Measurements from ENCODE around the gene TENT5C. TPM values are rescaled to one million over a fixed set of nuclear protein-coding genes. Genes with fewer than 3 reads are reported as not detected.

The TENT5C gene
- total RNA-seq, 1 donor from 2014 or later, result 4.9 TPM

DNA sequence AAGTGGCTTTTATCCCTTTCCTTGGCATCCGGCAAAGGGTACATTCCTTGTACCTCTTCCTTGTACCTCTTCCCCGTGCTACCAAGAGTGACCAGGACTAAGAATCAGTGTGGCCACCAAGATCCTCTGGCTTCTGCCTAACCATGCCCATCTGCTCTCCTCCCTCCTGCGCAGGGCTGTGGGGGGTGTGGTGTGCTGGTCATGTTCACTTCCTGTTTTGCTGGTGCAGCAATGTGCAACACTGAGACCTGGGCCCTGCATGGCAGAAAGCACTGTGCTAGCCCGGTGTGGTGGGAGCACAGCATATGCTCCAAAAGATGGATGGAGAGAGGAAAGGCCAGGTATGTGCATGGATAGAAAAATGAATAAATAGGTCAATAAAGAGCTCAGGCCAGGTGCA lies 33.3 kb upstream of the TENT5C start:
- DNase-seq (ENCODE audit: low spot score in 2 of 2) (no peak), FAIRE-seq (no peak)

DNA sequence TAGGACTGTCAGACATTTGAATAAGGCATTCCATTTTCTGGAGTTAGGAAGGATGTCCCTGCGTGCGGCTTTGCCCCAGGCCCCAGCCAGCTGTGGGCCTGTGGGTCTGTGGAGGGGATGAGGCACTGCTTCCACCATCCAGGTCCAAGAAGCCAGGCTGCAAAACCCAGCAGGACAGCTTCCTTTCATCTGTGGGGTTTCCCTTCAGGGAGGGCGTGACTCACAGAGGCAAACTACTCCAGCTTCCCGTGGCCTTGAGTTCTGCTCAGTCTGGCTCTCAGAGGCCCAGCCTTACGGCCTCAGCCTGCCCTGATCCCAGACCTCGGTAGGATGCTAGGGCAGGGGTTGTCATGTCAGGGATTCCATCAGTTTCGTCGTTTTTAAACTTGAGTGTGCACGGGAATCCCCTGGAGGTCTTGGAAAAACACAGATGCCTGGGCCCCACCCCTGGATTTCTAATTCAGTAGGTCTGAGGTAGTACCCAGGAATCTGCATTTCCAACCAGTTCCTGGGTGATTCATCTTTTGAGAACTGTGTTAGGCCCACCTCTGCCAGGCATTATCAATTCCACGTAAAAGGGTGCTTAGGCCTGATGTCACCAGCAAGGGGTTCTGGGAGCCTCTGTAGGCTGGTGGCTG lies 32.3 kb upstream of the TENT5C start:
- no peak for DNase-seq (ENCODE audit: low spot score in 2 of 2)
- FAIRE-seq, result no peak

DNA sequence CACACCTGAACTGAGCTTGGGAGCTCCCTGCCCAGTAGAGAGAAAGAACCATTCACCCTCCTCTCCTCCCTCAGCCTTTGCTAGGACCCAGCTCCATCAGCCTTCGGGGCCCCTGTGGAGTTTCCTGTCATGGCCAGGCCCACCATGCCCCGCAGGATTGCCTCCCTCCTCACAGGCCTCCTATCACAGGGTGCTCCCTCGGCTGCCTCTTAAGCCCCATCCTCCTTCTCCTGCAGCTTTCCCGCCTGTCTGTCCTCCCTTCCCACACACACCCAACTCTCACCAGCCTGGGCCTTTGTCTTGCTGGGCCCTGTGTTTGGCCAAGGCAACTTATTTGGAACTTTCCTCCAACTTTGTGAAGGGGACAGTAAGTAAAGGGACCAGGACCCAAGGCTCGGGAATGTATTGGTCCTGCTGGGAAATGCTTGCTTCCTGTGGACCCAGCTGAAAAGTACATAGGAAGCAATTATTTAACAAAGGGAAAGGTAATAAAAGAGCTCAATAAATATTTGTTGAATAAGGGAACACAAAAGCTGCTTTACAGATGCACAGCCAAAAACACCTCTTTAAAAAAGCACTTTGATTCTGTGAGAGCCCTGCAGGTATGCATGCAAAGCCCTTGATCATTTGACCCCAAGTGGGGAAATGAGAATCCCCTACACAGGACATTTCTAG lies 31.6 kb upstream of the TENT5C start:
- FAIRE-seq (no peak), DNase-seq (ENCODE audit: low spot score in 2 of 2) (no peak)

DNA sequence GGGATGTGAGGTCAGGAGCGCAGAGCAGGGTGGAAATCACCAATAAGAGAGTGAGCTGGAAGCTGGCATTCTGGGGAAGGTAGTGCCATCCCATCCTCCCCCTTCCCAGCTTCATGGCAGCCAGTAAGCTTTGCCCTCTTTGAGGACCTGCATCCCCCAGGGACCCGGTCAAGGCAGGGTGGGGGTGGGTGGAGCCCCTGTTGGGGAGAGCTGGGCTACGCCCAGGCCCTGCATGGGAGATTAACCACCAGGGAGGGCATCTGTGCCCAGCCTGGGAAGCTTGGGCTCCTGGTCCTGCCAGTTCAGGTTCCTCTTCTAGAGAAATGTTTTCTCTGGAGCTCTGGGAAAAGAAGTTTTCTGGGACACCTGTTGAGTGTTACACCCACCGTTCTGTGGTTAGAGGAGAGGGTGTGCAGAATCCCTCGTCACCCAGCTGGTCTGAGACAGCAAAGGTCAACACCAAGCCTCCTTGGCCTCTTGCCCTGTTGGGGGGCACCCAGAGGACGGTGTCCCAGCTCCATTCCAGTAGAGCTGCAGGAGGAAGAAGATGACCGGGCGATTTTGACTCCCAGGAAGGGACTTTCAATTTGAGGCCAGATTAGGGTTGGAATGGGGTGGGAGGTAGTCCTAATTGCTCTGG lies 30.1 kb upstream of the TENT5C start:
- FAIRE-seq (no peak), DNase-seq (ENCODE audit: low spot score in 2 of 2) (no peak)

DNA sequence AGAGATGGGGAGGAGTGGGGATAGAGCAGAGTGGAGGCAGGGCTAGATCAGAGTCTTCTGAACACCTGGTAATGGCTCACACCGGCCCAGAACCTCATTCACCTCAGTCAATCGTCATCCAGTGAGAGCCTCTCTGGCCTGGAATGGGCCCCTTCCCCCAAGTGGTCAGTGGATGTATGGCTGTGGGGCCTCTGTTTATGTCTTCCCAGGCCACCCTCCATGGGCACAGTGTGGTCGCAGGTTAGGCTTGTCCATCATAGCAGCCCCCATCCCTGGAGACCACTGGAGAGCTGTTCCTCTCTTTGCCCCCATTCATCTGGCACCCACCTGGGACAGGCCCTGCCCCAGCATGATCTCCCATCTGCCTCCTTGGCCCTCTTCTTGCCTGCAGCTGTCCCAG lies 29.6 kb upstream of the TENT5C start:
- FAIRE-seq, result no peak
- no peak for DNase-seq (ENCODE audit: low spot score in 2 of 2)

DNA sequence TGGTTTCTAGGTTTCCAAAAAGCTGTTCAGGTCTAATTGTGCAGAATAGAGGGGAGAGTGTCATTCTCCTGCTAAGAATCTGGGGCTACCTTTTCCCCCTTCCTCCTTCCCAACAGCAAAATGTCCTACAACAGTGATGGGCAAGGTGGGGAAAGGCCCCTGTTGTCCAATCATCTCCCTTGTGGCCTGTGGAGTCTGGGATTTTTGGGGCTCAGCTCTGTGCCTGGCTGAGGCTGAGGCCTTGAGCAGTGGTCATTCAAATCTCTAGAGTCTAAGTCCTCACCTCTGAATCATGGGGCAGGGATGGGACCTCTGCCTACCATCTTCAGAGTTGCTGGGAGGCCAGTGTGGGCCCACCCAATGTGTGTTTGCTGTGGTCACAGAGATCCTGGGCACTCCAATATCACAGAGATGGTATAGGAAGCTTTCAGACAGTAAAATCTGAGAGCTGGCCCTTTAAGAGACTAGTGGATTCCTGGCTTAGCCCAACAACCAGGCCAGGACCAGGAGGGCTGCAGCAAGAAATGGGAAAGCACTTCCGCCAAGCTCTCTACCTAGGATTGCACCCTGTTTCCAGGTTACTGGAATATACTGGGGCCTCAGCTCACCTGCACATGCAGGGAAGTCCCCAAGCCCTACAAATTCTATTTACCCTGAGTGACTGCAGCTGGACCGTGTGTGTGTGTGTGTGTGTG lies 28.5 kb upstream of the TENT5C start:
- FAIRE-seq (no peak), DNase-seq (ENCODE audit: low spot score in 2 of 2) (no peak)

DNA sequence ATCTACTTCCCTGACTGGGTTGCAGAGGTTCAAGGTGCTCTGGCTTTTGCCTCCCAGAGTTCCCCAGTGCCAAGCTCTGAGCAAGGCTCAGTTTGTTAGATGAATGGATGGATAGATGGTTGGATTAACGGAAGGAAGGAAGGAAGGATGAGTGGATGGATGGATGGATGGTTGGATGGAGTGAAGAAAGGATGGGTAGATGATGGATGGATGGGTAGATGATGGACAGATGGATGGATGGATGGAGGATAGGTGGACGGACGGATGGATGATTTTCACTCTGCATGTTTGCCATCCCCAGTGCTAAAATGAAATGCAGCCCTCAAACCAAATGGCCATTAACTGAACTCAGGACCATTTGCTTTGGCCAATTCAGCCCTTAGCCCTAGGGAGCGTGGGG lies 27.4 kb upstream of the TENT5C start:
- DNase-seq (ENCODE audit: low spot score in 2 of 2), result no peak
- no peak for FAIRE-seq

DNA sequence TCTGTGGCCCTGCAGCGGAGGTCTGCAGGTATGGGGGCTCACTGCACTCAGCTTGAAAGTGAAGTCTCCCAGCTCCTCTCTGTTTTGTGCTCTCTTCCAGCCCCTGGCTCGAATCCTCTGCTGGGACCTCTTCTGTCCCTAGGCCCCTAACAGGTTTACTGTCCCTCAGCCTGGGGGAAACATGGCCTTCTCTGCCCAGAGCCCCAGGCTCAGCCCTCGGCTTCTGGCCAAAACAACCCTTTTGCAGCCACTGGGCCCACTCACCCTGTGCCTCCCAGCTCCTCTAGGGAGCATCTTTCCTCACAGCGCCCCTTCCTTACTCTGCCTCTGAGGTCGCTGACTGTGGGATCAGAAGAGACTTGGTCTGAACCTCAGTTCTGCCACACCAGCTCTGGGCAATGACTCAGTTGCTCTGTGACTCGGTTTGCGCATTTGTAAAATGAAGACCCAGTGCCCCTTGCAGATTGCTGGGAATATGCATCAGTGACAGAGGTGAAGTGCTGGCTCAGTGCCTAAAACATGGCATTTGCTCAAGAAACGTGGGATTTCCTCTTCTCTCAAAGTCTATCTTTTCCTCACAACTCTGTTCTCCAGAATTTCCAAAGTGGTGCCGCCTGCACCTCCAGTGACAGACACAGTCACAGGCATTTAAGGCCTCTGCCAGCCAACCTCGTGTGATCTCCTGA lies 26.5 kb upstream of the TENT5C start:
- DNase-seq (ENCODE audit: low spot score in 2 of 2) (no peak), FAIRE-seq (no peak)

DNA sequence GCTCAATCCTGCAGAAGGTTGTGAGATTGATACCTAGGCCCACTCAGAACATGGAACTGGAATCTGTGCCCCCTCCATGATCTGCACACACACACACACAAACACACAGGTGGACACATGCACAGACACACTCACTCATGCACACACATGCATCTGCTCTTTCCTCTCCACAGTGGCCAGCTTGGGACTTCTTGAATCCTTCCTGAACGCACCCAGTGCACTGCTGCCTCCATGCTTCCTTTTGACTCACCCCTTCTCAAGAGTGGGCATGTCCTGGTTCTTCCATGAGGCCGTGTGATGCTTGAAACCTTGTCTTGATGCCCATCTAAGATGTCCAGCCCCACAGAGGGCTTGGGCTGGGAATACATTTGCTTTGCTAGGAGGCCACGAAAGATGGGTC lies 25.4 kb upstream of the TENT5C start:
- FAIRE-seq, result no peak
- no peak for DNase-seq (ENCODE audit: low spot score in 2 of 2)

DNA sequence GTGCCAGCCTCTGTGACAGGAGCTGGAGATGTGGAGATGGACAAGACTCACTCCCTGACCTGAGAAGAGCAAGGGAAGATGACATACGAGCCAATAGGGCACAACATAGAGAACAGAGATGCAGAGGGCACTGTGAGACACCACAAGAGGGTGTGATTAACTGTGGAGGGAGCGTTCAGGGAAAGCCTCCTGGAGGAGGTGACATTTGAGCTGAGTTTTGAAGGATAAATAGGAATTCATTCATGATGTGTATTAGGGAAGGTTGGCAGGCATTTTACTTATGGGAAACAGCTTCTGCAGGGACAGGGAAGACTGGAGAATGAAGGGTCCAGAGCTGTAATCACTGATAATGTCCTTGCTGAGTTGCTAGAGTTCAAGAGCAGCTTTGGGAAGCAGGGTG lies 25.0 kb upstream of the TENT5C start:
- FAIRE-seq, result no peak

DNA sequence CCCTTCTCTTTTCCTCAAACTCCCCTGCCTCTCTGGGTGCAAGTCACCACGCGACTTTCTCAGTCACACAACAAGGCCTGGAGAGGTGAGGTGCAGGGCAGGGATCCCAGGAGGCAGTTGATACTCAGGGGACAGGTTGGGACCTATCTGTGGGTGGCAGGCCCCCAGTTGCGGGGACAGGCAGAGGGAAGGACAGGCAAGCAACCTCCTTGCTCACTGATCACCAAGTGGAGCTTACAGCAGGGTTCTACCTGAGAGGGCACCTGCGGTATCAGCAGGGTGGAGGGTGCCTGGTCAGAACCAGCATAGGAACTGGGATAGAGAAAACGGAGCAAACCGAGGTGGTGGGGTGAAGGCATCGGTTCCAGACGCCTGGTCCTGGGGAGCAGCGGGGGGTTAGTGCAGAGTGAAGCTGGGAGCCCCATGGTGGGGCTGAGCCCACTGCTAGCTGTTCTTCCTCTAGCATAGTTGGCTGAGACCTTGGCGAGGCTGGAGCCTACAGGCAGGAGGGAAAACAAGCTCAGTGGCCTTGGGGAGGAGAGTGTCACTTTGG lies 24.4 kb upstream of the TENT5C start:
- FAIRE-seq (no peak), DNase-seq (ENCODE audit: low spot score in 2 of 2) (no peak)

More for the DNA sequence above, 25.0 kb upstream of the TENT5C start:
- no peak for DNase-seq (ENCODE audit: low spot score in 2 of 2)

DNA sequence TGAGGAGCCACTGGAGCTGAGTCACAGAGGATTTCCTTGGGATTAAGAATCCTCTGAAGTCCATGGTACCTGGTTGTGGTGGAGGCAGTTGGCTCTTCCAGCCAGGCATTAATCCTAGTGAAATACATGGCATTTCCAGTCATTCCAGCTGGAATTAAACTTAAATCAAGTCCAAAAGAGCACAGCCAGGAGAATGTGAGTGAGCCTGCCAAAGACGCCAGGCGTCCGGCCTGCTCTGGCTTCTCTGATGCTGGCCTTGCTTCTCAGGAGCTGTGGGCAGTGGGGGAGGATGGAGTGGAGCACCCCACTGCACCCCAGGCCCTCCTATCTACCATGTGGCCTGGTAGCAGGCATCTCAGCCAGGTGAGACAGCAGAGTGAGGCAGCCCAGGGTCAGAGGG lies 23.4 kb upstream of the TENT5C start:
- FAIRE-seq, result no peak
- no peak for DNase-seq (ENCODE audit: low spot score in 2 of 2)

DNA sequence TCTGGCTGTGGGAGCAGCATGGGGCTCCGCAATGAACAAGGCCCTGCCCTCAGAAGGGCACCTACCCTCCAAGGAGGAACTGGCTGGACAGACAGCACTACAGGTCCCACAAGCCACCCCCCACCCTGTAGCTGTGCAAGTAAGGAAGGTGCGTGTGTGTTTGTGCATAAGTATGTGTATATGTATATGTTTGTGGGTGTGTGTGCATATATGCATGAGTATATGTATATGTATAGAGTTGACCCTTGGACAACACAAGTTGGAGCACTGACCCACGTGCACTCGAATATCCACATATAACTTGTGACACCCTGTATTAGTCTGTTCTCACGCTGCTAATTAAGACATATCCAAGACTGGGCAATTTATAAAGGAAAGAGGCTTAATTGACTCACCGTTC lies 22.6 kb upstream of the TENT5C start:
- FAIRE-seq (no peak), DNase-seq (ENCODE audit: low spot score in 2 of 2) (no peak)

DNA sequence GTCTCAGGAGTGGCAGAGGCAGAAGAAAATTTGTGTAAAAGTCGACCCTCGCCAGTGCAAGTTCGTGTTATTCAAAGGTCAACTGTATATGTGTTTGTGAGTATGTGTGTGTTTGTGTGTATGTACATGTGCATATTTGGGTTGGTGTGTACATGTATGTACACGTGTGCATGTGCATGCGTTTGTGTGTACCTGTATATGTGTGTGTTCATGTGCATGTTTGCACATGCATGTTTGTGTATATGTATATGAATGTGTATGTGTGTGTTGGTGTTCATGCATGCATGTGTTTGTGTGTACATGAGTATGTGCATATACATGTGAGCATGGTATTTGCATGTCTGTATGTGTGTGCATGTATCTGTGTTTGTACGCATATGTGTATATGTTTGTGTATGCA lies 21.7 kb upstream of the TENT5C start:
- FAIRE-seq (no peak), DNase-seq (ENCODE audit: low spot score in 2 of 2) (no peak)

DNA sequence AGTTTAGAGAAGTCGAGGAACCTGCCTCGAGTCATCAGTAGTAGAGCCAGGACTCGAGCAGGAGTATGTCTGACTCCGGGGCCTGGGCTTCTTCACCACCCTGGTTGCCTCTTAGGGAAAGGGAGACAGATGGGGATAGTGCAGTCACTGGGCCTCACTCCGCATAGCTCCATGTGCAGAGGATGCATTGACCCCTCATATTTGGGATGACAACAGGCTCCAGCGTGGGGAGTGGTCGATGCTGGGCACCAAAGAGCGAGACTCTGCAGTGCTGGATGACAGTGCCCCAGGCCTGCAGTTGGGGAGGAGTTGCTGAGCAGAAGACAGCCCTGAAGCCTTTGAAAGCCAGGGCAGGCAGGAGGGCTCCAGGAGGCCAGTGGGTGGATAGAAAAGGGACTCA lies 20.8 kb upstream of the TENT5C start:
- no peak for FAIRE-seq

DNA sequence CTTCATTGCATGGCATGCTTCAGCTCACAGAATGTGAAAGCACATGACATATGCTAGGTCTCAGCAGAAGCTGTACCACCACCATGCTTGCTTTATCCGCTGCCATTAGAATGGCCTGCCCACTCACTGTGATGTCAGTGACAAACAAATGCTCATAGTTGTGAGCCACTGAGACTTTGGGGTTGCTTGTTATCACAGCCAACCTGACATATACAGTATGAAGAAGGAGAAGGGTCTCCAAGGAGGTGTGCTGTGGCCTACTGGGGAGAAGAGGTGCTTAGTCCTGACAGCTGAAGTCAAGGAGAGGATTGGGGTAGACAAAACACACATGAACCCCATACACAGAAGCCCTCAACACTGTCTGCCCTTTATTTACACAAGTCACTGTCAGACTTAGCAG lies 19.5 kb upstream of the TENT5C start:
- FAIRE-seq (no peak), DNase-seq (ENCODE audit: low spot score in 2 of 2) (no peak)

More for the DNA sequence above, 20.8 kb upstream of the TENT5C start:
- no peak for DNase-seq (ENCODE audit: low spot score in 2 of 2)

DNA sequence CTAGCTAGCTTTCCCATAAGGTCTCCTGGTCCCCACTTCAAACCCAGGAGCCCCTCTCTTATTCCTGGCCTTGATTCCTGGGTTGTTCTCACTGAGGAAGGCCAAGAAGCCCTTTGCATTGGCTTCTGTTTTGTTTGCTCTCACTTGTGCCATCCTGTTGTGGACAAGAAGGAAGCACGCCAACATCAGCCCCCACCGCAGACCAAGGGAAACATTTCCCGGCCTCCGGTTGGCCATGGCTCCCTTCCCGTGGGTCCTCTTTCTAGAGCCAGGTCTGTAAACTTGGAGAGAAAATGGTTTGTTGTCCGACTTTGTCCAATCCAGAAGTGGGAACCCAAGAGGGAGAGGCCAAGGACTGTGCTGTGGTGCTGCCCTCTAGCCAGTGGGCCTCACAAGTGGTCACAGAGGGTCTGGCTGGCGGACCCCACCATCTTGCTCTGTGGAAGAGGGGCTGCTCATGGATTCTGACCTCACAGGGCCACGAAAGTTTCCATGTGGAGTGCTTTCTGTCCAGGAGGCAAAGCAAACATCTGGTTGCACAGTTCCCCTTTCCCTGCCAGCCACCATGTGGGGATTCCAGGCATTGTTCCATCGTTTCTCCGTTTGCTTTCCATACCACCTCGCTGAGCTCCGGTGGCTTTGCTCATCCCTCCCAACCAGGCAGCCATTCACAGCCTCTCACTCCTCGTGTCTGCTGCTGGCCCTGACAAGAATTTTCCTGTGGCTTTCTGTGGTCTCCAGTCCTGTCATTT lies 18.9 kb upstream of the TENT5C start:
- DNase-seq (ENCODE audit: low spot score in 2 of 2) (no peak), FAIRE-seq (no peak)

DNA sequence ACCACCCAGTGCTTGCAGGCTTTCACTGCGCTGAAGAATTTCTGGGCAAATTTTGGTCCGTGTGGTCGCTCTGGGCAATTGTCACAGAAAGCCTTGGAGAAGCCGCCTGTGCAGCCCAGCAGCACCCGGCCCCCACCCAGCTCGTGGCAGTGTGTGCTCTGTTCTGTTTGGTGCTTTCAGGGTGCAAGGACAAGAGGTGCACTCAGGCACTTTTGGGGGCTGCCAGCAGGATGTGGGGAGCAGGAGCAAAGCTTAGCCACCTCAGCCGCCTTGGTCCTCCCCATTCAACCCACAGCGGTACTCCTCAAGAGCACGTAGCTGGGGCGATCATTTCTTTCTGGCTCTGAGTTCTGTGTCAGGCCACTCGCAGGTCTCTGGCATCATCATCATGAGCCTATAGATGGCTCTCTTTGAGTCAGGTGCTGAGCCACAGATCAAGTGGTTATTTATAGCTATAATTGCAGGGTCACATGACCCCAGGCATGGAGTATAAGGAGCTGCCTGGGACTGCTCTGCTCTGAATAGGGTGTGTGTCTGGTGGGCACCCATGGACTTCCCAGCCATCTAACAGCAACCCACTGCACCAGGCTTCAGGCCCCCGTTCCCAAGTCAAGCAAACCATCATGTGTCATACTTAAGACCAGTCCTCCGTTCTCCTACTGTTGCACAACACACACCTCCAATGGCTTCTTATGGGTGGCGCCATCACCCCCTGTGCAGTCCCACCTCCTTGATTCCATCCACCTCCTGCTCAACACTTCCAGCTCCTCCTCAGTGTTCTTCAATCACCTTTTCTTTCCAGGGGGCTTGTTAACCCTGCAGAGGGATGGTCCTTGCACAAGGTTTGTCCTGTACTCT lies 18.1 kb upstream of the TENT5C start:
- DNase-seq (ENCODE audit: low spot score in 2 of 2), result no peak
- no peak for FAIRE-seq

DNA sequence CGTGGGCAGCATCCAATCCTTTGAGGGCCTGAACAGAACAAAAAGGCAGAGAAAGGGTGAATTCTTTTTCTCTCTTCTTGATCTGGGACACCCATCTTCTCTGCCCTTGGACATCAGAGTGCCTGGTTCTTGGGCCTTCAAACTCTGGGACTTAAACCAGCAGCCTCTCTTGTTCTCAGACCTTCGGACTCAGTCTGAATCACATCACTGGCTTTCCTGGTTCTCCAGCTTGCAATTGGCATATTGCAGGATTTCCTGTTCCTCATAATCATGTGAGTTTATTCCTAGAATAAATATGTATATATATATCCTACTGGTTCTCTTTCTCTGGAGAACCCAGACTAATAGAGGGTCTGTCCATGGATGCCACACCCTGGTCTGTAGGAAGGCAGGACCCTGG lies 16.3 kb upstream of the TENT5C start:
- FAIRE-seq, result no peak
- DNase-seq (ENCODE audit: low spot score in 2 of 2), result no peak
